ENCODE results near the gene GCNT4. TPM values are rescaled to one million over a fixed set of nuclear protein-coding genes. Genes with fewer than 3 reads are reported as not detected.

GCNT4 gene
- total RNA-seq, 4 donors from 2014 or later: 0.69 to 2.2 (median 1.1) TPM

- TF ChIP-seq CTCF (IDR thresholded peaks at IDR 0.05): no peak
- ATAC-seq (ENCODE audit: low FRiP score): no peak
- DNase-seq (ENCODE audit: low spot score): no peak
Measured at GRCh38 chr5:75018805-75019587, 33.4 kb downstream of the GCNT4 start.

- no peak for TF ChIP-seq CTCF (IDR thresholded peaks at IDR 0.05)
- ATAC-seq (ENCODE audit: low FRiP score) (no peak), DNase-seq (ENCODE audit: low spot score) (no peak)
Measured at GRCh38 chr5:75017971-75018370, 34.4 kb downstream of the GCNT4 start.

GRCh38 chr5:75016896-75017295 lies 35.5 kb downstream of the GCNT4 start:
- ATAC-seq (ENCODE audit: low FRiP score) (no peak), DNase-seq (ENCODE audit: low spot score) (no peak)
- TF ChIP-seq CTCF (IDR thresholded peaks at IDR 0.05): no peak

GRCh38 chr5:75012748-75013147 lies 39.6 kb downstream of the GCNT4 start:
- ATAC-seq (ENCODE audit: low FRiP score) (no peak), DNase-seq (ENCODE audit: low spot score) (no peak)
- TF ChIP-seq CTCF (IDR thresholded peaks at IDR 0.05): no peak

GRCh38 chr5:75010838-75011237 lies 41.5 kb downstream of the GCNT4 start:
- ATAC-seq (ENCODE audit: low FRiP score): no peak
- no peak for TF ChIP-seq CTCF (IDR thresholded peaks at IDR 0.05)
- DNase-seq (ENCODE audit: low spot score): no peak

GRCh38 chr5:75009556-75010345 lies 42.6 kb downstream of the GCNT4 start:
- TF ChIP-seq CTCF (IDR thresholded peaks at IDR 0.05): no peak
- no peak for DNase-seq (ENCODE audit: low spot score)
- ATAC-seq (ENCODE audit: low FRiP score): no peak

All from omental fat pad (tissue), 4 donors.